Lower leg skin (tissue), 4 donors: ENCODE measurements around the gene NFATC2. TPM values are rescaled to one million over a fixed set of nuclear protein-coding genes. Genes with fewer than 3 reads are reported as not detected.

Experiments used
- DNase-seq, 2 donors: peaks; one replicate each; pipeline ENCODE4 v3.0.0-alpha.2; 2019; ENCODE audit warnings: low spot score in 2 of 2
- H3K4me3 ChIP-seq: fragments of 200-600 bp; sonication (generic); 2 replicates; pipeline ENCODE4 v1.5.1; 2017; ENCODE audit warnings: mild to moderate bottlenecking, low read depth; ENCODE audit not compliant: poor library complexity, severe bottlenecking
- CTCF ChIP-seq, 3 donors: fragments of 450-650 bp; IDR thresholded peaks; one replicate each; pipeline ENCODE4 v1.5.1; 2016; ENCODE audit warnings: antibody characterized with exemption in 3 of 3, mild to moderate bottlenecking in 3 of 3, moderate library complexity in 2 of 3
- POLR2A ChIP-seq, 2 donors: fragments of 450-650 bp; IDR thresholded peaks; one replicate each; pipeline ENCODE4 v1.6.1; 2016 to 2017; ENCODE audit warnings: antibody characterized with exemption in 2 of 2, mild to moderate bottlenecking in 1 of 2, moderate library complexity in 1 of 2
- WGBS, 2 donors: methylation state at CpG; one replicate each; pipeline ENCODE4 v1.1.5; 2018; 5-methylcytosine and 5-hydroxymethylcytosine counted together
- intact Hi-C: fragments of 100-400 bp; cut with DNase I; formaldehyde crosslinking; loops from one replicate; pipeline ENCODE4 v1.15.0; 2023; ENCODE audit warnings: low total_unique reads
- total RNA-seq, 4 donors: library from RNA; depleted of rRNA; stranded (reverse); fragments of >200 nt; gene quantifications; one replicate each; pipeline ENCODE4 v1.1.0, GENCODE V29; 2016

Gene NFATC2
- total RNA-seq, 4 donors from 2014 or later, result 4.0 to 10.4 (median 5.1) TPM

- 66 to 80% methylated on average over 8 of the region's 8 CpGs for WGBS, 2 donors
- TF ChIP-seq CTCF (IDR thresholded peaks at IDR 0.05) (no peak), POLR2A (IDR thresholded peaks at IDR 0.05) (no peak)
These were observed 36.6 kb upstream of the NFATC2 start for GRCh38 chr20:51579137-51579536.

GRCh38 chr20:51578145-51578459 is 35.6 kb upstream of the NFATC2 start:
- intact Hi-C loops, result no loop called here
- WGBS, 2 donors, result 90 to 94% methylated on average over 2 of the region's 2 CpGs
- TF ChIP-seq POLR2A (IDR thresholded peaks at IDR 0.05) (no peak), CTCF (IDR thresholded peaks at IDR 0.05) (no peak)
- DNase-seq, result no peak
- H3K4me3 ChIP-seq, result no peak overlapping the region

More at GRCh38 chr20:51579137-51579536, 36.6 kb upstream of the NFATC2 start:
- intact Hi-C loops, result no loop called here
- DNase-seq, result no peak
- H3K4me3 ChIP-seq, result no peak overlapping the region

- DNase-seq, result no peak
- WGBS, 2 donors, result 93 to 95% methylated on average over 11 of the region's 11 CpGs
- TF ChIP-seq POLR2A (IDR thresholded peaks at IDR 0.05) (no peak), CTCF (IDR thresholded peaks at IDR 0.05) (no peak)
- intact Hi-C loops, result no loop called here
- H3K4me3 ChIP-seq, result no peak overlapping the region
These were observed 35.1 kb upstream of the NFATC2 start for GRCh38 chr20:51577432-51578144.

- TF ChIP-seq POLR2A (IDR thresholded peaks at IDR 0.05) (no peak), CTCF (IDR thresholded peaks at IDR 0.05) (no peak)
- WGBS, 2 donors, result 96% methylated on average over 3 of the region's 3 CpGs
- intact Hi-C loops, result no loop called here
- H3K4me3 ChIP-seq, result no peak overlapping the region
- no peak for DNase-seq
These were observed 33.0 kb upstream of the NFATC2 start for GRCh38 chr20:51575486-51575885.

- 89 to 92% methylated on average over 6 of the region's 6 CpGs for WGBS, 2 donors
- no peak for DNase-seq
- no peak overlapping the region for H3K4me3 ChIP-seq
- TF ChIP-seq POLR2A (IDR thresholded peaks at IDR 0.05) (no peak), CTCF (IDR thresholded peaks at IDR 0.05) (no peak)
- intact Hi-C loops, result no loop called here
These were observed 31.9 kb upstream of the NFATC2 start for GRCh38 chr20:51574248-51575033.
